ENCODE data around the gene ALKAL2. TPM values are rescaled to one million over a fixed set of nuclear protein-coding genes. Genes with fewer than 3 reads are reported as not detected.

Gene ALKAL2
- total RNA-seq, 2 experiments from 2014 or later, result not detected

DNA sequence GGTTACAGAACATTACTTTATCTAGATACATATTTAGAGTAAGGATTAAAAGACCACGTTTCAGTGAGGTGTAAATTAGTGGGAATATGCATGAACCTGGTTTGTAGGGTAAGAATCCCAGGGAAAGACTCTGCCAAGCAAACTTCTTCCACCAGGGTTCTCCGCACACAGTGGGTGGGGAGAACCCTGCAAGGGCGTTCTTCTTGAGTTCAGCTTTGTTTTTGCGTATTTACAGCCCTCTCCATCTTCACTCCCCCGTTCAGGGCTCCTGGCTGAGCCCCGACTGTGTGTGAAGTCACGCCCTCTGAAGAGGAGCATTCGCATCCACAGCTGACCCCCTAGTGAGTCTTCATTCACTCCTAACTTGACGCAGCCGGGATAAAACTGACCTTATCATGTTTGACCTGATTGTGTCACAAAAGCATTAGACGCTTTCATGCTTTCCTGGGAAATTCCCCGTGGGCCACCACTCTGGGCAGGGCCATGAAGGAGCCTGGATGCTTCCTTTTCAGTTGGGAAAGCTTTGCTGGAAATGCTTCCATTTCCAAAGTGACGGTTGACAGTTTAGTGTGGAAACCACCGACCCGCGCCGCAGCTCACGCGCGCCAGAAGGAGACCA lies 1.0 kb downstream of the ALKAL2 start:
- POLR2A ChIA-PET, result no interaction called here
- CTCF ChIA-PET, result interaction anchor here (1.0 kb wide), 1 partner anchor 49 kb away, joined by 3 read pairs; no protein-coding TSS in a partner anchor
- H3K36me3 Mint-ChIP-seq (ENCODE audit: low read depth), result no peaks in the 10 kb centered on the region
- no peak for DNase-seq
- H3K4me1 Mint-ChIP-seq, result peaks cover 5% of the 10 kb centered on the region
- H3K27ac Mint-ChIP-seq, result no peak overlapping the region
- no peaks in the 10 kb centered on the region for H3K9me3 Mint-ChIP-seq
- H3K27me3 Mint-ChIP-seq, result peaks cover 38% of the 10 kb centered on the region
- H3K4me3 Mint-ChIP-seq, result peak overlapping the region; percentile 13

DNA sequence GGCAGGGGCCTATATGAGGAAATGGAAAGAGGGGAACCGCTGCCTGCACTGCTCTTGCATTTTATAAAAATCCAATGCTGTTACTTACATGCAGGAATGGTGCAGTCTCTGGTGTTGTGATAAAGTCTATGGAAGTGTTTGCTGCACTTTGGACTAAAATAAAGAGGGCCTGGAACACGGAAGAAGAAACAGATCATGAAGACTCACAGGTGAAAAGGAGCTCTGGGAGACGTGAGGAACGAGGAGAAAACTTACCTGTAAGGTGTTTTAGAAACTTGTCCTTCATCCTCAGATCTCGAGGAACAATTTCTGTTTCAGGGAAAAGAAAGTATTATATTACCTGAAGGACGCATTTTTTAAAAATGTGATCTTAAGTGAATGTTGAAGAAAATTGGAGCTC lies 1.9 kb downstream of the ALKAL2 start:
- Mint-ChIP-seq H3K36me3 (ENCODE audit: low read depth) (peaks cover 4% of the 10 kb centered on the region), H3K9me3 (no peaks in the 10 kb centered on the region), H3K27me3 (peaks cover 35% of the 10 kb centered on the region), H3K27ac (no peak overlapping the region), H3K4me3 (no peak overlapping the region), H3K4me1 (peaks cover 5% of the 10 kb centered on the region)
- no peak for DNase-seq
- ChIA-PET POLR2A (no interaction called here), CTCF (interaction anchor here (1.0 kb wide), 1 partner anchor 48 kb away, joined by 3 read pairs; no protein-coding TSS in a partner anchor)

DNA sequence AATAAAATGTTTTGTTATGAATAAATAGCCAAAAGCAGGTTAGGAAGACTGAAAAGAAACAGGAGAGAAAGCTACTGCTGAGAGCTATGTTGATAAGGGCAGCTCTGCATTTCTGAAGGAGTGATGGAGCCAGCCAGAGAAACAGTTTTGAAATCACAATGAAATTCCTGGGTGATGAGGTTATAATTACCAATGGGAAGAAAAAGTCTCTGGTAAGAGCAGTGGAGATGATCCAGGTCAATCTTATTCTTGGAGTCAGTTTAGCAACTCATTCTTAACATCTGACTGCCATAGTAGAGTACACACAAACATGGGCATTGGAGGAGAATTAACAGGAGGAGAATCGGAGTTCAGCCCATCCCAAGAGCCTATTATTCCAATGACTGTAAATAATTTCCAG lies 2.4 kb downstream of the ALKAL2 start:
- Mint-ChIP-seq H3K27me3 (peaks cover 30% of the 10 kb centered on the region), H3K4me3 (no peak overlapping the region), H3K36me3 (ENCODE audit: low read depth) (peaks cover 9% of the 10 kb centered on the region), H3K9me3 (no peaks in the 10 kb centered on the region), H3K4me1 (peaks cover 5% of the 10 kb centered on the region), H3K27ac (no peak overlapping the region)
- CTCF ChIA-PET, result interaction anchor here (1.0 kb wide), 1 partner anchor 48 kb away, joined by 3 read pairs; no protein-coding TSS in a partner anchor
- POLR2A ChIA-PET, result no interaction called here
- DNase-seq, result no peak

DNA sequence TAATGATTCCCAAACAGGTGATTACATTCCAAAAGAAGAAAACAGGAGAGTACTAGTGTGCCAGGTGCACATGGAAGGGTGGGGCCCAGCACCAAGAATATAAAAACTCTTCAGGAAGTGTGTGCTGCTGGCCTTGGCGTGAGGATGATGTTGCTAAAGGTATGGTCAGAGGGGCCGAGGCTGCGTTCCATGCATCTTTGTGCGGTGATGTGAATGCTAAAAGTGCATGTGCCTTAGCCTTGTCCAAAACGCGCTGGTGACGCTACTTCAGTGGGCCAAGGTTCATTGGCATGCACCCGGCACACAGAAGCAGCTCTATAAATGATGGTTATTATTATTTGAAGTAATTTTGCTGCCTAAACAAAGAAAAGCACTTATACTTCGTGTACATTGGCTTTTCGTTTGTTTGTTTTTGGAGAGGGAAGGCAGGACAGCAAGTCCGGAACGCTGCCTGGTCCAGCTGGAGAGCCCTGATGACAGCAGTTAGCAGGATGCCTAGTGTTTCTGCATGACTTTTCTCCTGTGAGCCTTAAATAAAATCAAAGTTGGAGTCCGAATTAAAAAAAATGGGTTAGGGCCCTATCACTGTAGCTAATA lies 2.9 kb downstream of the ALKAL2 start:
- ChIA-PET CTCF (no interaction called here), POLR2A (no interaction called here)
- peaks cover 4% of the 10 kb centered on the region for H3K4me1 Mint-ChIP-seq
- H3K36me3 Mint-ChIP-seq (ENCODE audit: low read depth), result peaks cover 12% of the 10 kb centered on the region
- peaks cover 26% of the 10 kb centered on the region for H3K27me3 Mint-ChIP-seq
- H3K4me3 Mint-ChIP-seq, result no peak overlapping the region
- H3K27ac Mint-ChIP-seq, result no peak overlapping the region
- no peak for DNase-seq
- H3K9me3 Mint-ChIP-seq, result no peaks in the 10 kb centered on the region

DNA sequence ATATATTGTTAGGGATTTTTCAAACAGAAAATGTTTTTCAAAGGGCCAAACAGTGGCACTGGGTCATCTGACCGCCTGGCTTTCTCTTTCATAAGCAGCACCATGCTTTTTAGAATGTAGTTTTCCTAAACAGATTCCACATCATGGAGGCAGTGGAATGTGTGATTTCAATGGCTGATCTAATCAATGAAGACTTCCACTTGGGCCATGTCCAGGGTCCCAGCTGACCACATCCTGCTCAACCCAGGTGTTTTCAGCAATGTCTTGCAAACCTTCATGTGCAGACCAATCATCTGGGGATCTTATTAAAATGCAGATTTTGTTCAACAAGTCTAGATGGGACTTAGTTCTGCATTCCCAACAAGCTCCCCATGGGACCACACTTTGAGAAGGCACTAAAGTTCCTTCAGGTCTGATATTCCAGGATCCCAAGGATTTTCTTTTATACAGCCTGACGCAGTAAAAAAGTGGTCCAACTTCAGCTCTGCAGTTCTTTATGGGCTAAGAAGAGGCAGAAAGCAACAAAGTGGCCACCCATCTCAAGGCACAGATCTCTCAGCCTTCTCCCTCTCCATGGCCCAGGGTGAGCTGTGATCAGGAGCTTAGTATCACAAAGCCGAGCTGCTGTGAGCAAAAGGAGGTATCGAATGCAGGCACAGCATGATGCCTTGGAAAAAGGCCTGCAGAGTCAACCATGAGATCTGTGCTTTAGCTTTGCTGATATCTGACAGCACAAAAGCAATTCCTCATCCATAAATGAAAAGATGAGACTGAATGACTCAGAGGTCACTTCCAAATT lies 3.7 kb downstream of the ALKAL2 start:
- peaks cover 17% of the 10 kb centered on the region for H3K36me3 Mint-ChIP-seq (ENCODE audit: low read depth)
- CTCF ChIA-PET, result no interaction called here
- H3K4me1 Mint-ChIP-seq, result no peaks in the 10 kb centered on the region
- POLR2A ChIA-PET, result interaction anchor here (1.0 kb wide), 1 partner anchor 10 kb away, joined by 3 read pairs; no protein-coding TSS in a partner anchor
- H3K4me3 Mint-ChIP-seq, result no peak overlapping the region
- no peaks in the 10 kb centered on the region for H3K9me3 Mint-ChIP-seq
- no peak for DNase-seq
- H3K27ac Mint-ChIP-seq, result no peak overlapping the region
- H3K27me3 Mint-ChIP-seq, result peaks cover 20% of the 10 kb centered on the region

DNA sequence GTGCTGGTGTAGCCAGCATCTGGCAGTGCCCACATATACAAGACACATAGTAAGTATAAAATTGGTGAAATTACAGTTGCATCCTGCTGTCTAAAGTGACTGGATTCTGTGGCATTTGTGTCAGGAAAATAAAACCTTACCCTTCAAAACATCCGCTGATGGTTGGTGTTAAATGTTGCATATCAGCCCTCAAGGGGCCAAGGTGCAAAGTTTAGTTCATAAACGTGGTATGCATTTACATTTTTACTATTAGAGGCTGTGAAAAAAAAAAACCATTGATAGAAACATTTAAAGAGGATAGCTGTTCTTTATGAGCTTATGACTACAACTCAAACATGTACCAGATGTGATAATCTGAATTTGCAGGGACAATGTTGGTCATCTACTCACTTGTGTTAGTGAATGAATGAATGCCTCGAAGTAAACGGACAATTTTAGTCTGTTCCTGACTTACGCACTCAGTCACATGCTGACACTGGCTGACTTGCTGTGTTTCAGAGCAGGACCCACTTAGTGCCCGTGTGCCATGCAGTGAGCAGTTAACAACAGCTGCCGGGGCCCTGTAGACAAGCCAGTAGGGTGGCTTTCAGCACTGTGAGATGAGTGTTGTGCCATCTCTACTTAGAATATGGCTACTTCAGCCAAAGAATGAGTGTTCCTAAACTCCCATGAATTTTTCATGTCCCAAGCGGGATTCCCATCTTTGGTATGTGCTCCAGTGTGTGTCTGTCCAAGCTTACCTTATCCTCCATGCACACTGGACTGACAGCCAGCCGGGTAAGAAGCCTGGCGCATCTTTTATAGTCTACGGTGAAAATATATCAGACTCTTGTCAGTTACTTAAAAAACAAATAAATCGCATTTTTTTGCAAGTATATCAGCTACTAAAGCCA lies 5.3 kb downstream of the ALKAL2 start:
- Mint-ChIP-seq H3K4me3 (no peak overlapping the region), H3K4me1 (no peaks in the 10 kb centered on the region), H3K9me3 (no peaks in the 10 kb centered on the region), H3K36me3 (ENCODE audit: low read depth) (peaks cover 33% of the 10 kb centered on the region), H3K27ac (no peak overlapping the region), H3K27me3 (peaks cover 17% of the 10 kb centered on the region)
- ChIA-PET CTCF (no interaction called here), POLR2A (interaction anchor here (0.6 kb wide), 1 partner anchor 153 kb away, joined by 3 read pairs; no protein-coding TSS in a partner anchor)
- no peak for DNase-seq

DNA sequence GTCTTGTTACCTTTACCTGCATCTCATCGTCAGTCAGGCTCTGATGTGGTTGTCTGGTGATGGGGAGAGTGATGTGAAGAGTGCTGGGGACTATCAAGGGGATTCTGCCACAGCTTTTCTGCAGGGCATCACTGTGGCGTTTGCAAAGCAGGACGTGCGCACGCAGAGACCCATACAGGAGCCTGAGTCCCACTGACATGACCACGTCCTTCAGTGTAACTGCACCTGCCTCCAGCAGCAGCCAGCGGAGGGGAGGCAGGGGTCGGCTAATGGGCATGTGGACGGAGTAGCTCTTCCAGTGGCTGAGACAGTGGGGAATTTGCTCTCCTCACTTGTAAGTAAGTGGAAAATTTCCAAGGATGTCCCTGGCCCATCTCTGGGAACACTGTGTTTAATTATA lies 6.5 kb downstream of the ALKAL2 start:
- Mint-ChIP-seq H3K4me3 (no peak overlapping the region), H3K36me3 (ENCODE audit: low read depth) (peaks cover 45% of the 10 kb centered on the region), H3K9me3 (no peaks in the 10 kb centered on the region), H3K4me1 (no peaks in the 10 kb centered on the region), H3K27ac (no peak overlapping the region), H3K27me3 (peaks cover 11% of the 10 kb centered on the region)
- no peak for DNase-seq
- CTCF ChIA-PET, result no interaction called here
- POLR2A ChIA-PET, result no interaction called here

DNA sequence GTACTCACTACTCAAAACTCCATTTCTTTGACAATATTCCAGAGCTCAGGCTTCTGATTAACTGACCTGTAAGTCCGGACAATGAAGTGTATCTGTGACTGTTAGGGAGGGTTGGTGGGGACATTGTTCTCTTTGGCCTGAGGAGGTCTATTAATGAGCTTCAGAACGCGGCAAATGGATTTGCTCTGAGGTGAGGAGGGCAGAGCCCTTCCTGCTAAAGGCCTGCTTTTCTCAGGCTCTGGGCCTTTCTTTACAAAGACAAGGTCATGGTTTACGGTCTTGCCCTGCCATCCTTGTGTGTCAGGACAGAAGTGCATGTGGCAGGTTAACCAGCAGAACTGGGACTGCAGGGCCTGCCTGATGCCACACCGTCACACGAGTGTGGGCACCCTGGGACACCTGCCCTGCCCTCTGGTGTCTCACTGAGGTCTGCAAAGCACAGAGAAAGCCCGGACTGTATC lies 7.2 kb downstream of the ALKAL2 start:
- Mint-ChIP-seq H3K27ac (no peak overlapping the region), H3K9me3 (no peaks in the 10 kb centered on the region), H3K4me3 (no peak overlapping the region), H3K36me3 (ENCODE audit: low read depth) (peaks cover 49% of the 10 kb centered on the region), H3K27me3 (peaks cover 4% of the 10 kb centered on the region), H3K4me1 (no peaks in the 10 kb centered on the region)
- no peak for DNase-seq
- ChIA-PET CTCF (no interaction called here), POLR2A (no interaction called here)

DNA sequence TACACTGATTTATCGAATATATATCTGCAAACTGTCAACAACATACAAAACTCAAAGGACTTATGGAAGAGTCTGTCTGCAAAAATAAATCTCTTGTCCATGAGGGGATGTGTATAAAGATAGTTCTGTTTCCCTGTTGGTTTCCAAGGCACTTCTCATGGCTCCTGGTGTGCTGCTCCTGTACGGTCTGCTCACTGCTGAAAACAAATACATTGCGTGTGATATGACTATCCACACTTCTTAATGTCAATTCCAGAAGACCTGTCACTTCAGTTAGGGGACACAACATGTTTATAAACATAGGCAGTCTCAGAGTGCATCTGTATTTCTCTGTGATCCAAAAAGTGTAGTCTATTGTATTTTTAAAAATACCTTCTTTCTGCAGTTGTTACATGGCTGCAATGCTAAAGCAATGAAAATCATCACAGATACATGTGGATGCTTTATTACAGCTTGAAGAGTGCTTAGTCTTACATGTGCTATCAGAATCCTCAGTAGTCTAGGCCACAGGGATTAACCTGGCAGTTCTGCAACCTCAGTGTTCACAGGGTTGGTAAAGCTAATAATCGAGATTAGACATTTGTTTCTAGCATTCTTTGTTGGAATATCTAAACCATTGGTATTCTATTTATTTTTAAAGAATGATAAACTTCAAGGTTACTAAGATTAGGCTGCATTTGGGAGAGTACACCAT lies 7.8 kb downstream of the ALKAL2 start:
- no peaks in the 10 kb centered on the region for H3K9me3 Mint-ChIP-seq
- no peak for DNase-seq
- no peak overlapping the region for H3K27ac Mint-ChIP-seq
- no peaks in the 10 kb centered on the region for H3K4me1 Mint-ChIP-seq
- ChIA-PET POLR2A (no interaction called here), CTCF (no interaction called here)
- peaks cover 53% of the 10 kb centered on the region for H3K36me3 Mint-ChIP-seq (ENCODE audit: low read depth)
- no peak overlapping the region for H3K4me3 Mint-ChIP-seq
- no peaks in the 10 kb centered on the region for H3K27me3 Mint-ChIP-seq

DNA sequence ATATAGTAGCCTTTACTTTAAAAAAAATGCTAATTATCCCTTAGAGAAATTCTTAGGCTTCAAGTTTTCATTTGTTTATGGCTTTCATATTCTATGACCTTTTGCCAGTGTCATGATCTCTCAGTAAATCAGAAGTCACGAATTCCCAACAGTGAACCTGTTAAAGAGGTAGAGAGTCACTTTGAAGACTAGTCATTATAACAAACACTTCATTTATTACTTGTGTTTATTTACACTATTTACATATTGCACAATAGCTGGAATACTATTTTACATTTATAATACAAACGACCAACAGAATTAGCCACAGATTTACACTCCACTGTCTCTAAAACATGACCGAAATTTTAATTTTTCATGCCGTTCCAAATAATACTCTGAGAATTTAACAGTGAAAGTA lies 8.5 kb downstream of the ALKAL2 start:
- Mint-ChIP-seq H3K9me3 (no peaks in the 10 kb centered on the region), H3K4me1 (no peaks in the 10 kb centered on the region), H3K36me3 (ENCODE audit: low read depth) (peaks cover 56% of the 10 kb centered on the region), H3K4me3 (no peak overlapping the region), H3K27me3 (no peaks in the 10 kb centered on the region), H3K27ac (no peak overlapping the region)
- POLR2A ChIA-PET, result interaction anchor here (0.9 kb wide), 1 partner anchor 15 kb away, joined by 4 read pairs; the partner anchor contains the start of genes ACP1 and SH3YL1
- CTCF ChIA-PET, result no interaction called here
- no peak for DNase-seq

DNA sequence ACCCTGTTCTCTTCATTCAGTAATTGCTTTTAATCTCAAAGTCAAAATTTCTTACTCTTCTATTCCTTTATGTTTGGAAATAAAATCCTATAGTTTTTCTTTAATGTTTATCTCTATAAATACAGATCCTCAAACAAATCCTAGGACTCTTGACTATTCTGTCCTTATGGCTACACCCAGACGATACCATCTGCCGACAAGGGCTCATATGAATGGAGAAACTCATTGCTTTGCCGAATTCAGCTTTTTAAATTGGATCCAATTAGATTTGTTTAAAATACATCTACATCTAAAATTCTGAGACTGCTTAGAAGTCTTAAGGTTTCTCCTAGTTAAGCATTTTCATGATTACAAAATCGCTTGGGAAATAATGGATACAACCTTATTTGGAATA lies 9.0 kb downstream of the ALKAL2 start:
- Mint-ChIP-seq H3K9me3 (no peaks in the 10 kb centered on the region), H3K36me3 (ENCODE audit: low read depth) (peaks cover 58% of the 10 kb centered on the region), H3K27me3 (no peaks in the 10 kb centered on the region), H3K4me1 (no peaks in the 10 kb centered on the region), H3K27ac (no peak overlapping the region), H3K4me3 (no peak overlapping the region)
- ChIA-PET CTCF (no interaction called here), POLR2A (interaction anchor here (0.9 kb wide), 1 partner anchor 15 kb away, joined by 4 read pairs; the partner anchor contains the start of genes ACP1 and SH3YL1)
- DNase-seq, result no peak

DNA sequence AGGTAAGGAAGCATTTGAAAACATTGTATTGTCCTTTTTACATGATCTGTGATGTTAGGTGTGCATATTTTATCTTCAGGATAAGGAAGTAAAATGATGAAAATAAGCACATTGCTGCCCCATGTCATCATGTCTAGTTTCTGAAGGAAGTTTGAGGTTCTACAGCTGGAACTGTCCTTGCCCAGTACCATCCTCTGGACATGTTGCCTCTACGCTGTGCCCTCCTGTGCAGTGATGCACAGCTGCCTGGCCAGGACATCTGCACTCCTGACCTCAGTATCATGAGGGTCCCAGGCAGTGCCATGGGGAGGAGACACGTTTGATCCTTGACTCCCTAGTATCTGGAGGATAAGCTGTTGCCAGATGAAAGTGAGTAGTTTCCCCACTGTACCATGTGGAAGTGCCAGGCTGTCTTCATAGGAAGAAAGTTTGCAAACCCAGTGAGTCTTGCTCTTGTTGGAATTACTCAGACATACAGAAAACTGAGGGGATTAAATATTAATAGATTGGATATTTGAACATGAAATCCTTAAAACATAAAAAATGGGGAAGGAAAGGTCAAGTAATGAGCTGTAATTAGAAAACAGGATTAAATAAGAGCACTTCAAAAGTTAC lies 9.5 kb downstream of the ALKAL2 start:
- Mint-ChIP-seq H3K36me3 (ENCODE audit: low read depth) (peaks cover 58% of the 10 kb centered on the region), H3K4me1 (no peaks in the 10 kb centered on the region), H3K9me3 (no peaks in the 10 kb centered on the region), H3K4me3 (no peak overlapping the region), H3K27me3 (no peaks in the 10 kb centered on the region), H3K27ac (no peak overlapping the region)
- DNase-seq, result no peak
- ChIA-PET POLR2A (interaction anchor here (0.9 kb wide), 1 partner anchor 14 kb away, joined by 4 read pairs; the partner anchor contains the start of genes ACP1 and SH3YL1), CTCF (no interaction called here)
